Type B pancreatic cell (in vitro differentiated cells): Measurements from ENCODE around the gene TM4SF1. TPM values are rescaled to one million over a fixed set of nuclear protein-coding genes. Genes with fewer than 3 reads are reported as not detected.
A peak's percentile ranks its signal among the peaks of the same experiment; 100 is the strongest.

Source experiments
- DNase-seq: peaks from one replicate; pipeline ENCODE4 v3.0.0; 2021; ENCODE audit warnings: mixed read lengths; ENCODE audit not compliant: unreplicated experiment; ENCODE audit errors: extremely low spot score
- H3K27ac Mint-ChIP-seq: 2 replicates; pipeline ENCODE4 v1.8.0; 2021; ENCODE audit warnings: mild to moderate bottlenecking, mixed read lengths
- H3K27me3 Mint-ChIP-seq: 2 replicates; pipeline ENCODE4 v1.8.0; 2021; ENCODE audit warnings: mixed read lengths
- H3K36me3 Mint-ChIP-seq: 2 replicates; pipeline ENCODE4 v1.8.0; 2021; ENCODE audit warnings: mixed read lengths
- H3K4me1 Mint-ChIP-seq: one replicate; pipeline ENCODE4 v1.8.0; 2021; ENCODE audit warnings: mixed read lengths; ENCODE audit not compliant: unreplicated experiment
- H3K4me3 Mint-ChIP-seq: 2 replicates; pipeline ENCODE4 v1.8.0; 2021; ENCODE audit warnings: mild to moderate bottlenecking, mixed read lengths
- H3K9me3 Mint-ChIP-seq: 2 replicates; pipeline ENCODE4 v1.8.0; 2021; ENCODE audit warnings: mixed read lengths
- total RNA-seq: library from RNA; stranded (reverse); gene quantifications from 2 replicates; pipeline ENCODE4 v1.2.1, GENCODE V29; 2021; ENCODE audit warnings: low replicate concordance
- TF ChIP-seq, protein P1 (sequence below): fragments of 200-600 bp; sonication (generic); conservative IDR thresholded peaks from 2 replicates; pipeline ENCODE4 v1.5.0; 2021; ENCODE audit warnings: antibody characterized with exemption, mild to moderate bottlenecking

TM4SF1 gene
- total RNA-seq, 1 donor from 2014 or later, result 39.4 TPM

DNA sequence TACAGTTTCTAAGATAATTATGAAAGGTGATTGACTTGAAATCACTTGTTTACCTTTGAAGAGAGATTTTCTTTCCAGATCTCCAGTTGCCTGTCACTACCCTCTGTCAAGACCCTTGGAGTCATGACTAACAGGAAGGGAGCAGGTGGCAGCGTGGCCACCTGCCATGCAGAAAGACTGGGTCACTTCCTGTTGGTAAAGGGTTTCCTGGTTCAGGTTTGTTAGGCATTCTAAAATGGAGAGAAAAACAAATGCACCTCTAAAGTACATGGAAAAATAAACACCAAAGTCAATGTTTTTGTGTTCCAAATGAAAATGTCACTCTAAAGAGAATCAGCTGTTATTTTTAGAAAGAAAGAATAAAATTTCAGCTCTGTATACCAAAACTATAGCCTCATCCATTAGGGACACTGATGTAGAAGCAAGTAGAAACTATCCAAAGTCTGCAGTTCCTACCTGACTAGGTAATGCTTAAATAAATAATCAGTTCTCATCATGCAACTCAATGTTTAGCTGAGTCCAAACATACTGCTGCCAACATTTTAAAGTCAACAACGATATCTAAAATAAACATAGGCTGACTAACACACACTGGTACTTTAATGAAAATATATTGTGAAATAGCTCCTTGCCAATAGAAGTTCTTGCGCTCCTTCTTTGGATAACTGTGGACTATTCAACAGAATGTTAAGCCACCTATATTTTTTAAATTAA, 23.9 kb upstream of the TM4SF1 start:
- no peaks in the 10 kb centered on the region for H3K36me3 Mint-ChIP-seq
- no peaks in the 10 kb centered on the region for H3K27me3 Mint-ChIP-seq
- H3K9me3 Mint-ChIP-seq, result no peaks in the 10 kb centered on the region
- peak overlapping the region; percentile 72 for H3K27ac Mint-ChIP-seq
- TF ChIP-seq, protein P1, sequence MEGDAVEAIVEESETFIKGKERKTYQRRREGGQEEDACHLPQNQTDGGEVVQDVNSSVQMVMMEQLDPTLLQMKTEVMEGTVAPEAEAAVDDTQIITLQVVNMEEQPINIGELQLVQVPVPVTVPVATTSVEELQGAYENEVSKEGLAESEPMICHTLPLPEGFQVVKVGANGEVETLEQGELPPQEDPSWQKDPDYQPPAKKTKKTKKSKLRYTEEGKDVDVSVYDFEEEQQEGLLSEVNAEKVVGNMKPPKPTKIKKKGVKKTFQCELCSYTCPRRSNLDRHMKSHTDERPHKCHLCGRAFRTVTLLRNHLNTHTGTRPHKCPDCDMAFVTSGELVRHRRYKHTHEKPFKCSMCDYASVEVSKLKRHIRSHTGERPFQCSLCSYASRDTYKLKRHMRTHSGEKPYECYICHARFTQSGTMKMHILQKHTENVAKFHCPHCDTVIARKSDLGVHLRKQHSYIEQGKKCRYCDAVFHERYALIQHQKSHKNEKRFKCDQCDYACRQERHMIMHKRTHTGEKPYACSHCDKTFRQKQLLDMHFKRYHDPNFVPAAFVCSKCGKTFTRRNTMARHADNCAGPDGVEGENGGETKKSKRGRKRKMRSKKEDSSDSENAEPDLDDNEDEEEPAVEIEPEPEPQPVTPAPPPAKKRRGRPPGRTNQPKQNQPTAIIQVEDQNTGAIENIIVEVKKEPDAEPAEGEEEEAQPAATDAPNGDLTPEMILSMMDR, result no peak
- H3K4me3 Mint-ChIP-seq, result no peak overlapping the region
- peaks cover 5% of the 10 kb centered on the region for H3K4me1 Mint-ChIP-seq
- no peak for DNase-seq

- TF ChIP-seq, protein P1, result no peak
- H3K4me3 Mint-ChIP-seq, result no peak overlapping the region
- no peaks in the 10 kb centered on the region for H3K9me3 Mint-ChIP-seq
- no peaks in the 10 kb centered on the region for H3K36me3 Mint-ChIP-seq
- H3K27me3 Mint-ChIP-seq, result no peaks in the 10 kb centered on the region
- H3K27ac Mint-ChIP-seq, result peak overlapping the region; percentile 72
- peaks cover 12% of the 10 kb centered on the region for H3K4me1 Mint-ChIP-seq
- DNase-seq, result no peak
Observed at GRCh38 chr3:149400645-149401044, 23.2 kb upstream of the TM4SF1 start.

- no peak for DNase-seq
- no peak overlapping the region for H3K27ac Mint-ChIP-seq
- H3K9me3 Mint-ChIP-seq, result no peaks in the 10 kb centered on the region
- no peak overlapping the region for H3K4me3 Mint-ChIP-seq
- H3K27me3 Mint-ChIP-seq, result no peaks in the 10 kb centered on the region
- H3K36me3 Mint-ChIP-seq, result no peaks in the 10 kb centered on the region
- peaks cover 17% of the 10 kb centered on the region for H3K4me1 Mint-ChIP-seq
- TF ChIP-seq, protein P1, result no peak
Observed at GRCh38 chr3:149398296-149398695, 20.8 kb upstream of the TM4SF1 start.

DNA sequence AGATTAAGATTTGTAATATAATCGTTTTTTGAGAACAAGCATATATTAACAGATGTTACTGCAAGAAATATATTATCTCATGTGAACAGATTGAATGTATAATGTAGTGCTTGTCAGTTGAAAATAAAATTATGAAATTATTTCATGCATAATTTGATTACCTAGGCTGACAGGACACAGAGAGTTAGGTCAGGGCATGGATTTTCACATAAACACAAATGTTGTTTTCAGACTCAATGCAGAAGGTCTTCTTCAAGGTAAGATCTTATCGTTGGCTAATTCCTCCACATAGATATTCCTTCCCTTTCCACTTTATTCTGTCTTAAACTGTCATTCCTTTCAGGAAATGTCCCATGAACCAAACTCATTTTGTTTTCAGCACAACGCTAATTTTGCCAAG, 20.1 kb upstream of the TM4SF1 start:
- peaks cover 17% of the 10 kb centered on the region for H3K4me1 Mint-ChIP-seq

GRCh38 chr3:149396476-149396875, 19.0 kb upstream of the TM4SF1 start:
- DNase-seq, result no peak
- no peak overlapping the region for H3K4me3 Mint-ChIP-seq
- H3K27me3 Mint-ChIP-seq, result no peaks in the 10 kb centered on the region
- H3K27ac Mint-ChIP-seq, result no peak overlapping the region
- no peaks in the 10 kb centered on the region for H3K9me3 Mint-ChIP-seq
- H3K36me3 Mint-ChIP-seq, result no peaks in the 10 kb centered on the region
- TF ChIP-seq, protein P1, result no peak
- H3K4me1 Mint-ChIP-seq, result peaks cover 17% of the 10 kb centered on the region

More for the DNA sequence above, 20.1 kb upstream of the TM4SF1 start:
- TF ChIP-seq, protein P1, result no peak
- H3K27ac Mint-ChIP-seq, result no peak overlapping the region
- DNase-seq, result no peak
- no peak overlapping the region for H3K4me3 Mint-ChIP-seq
- no peaks in the 10 kb centered on the region for H3K9me3 Mint-ChIP-seq
- H3K36me3 Mint-ChIP-seq, result no peaks in the 10 kb centered on the region
- H3K27me3 Mint-ChIP-seq, result no peaks in the 10 kb centered on the region
